H9 (cell line): Measurements from ENCODE around the gene IPO11. TPM values are rescaled to one million over a fixed set of nuclear protein-coding genes. Genes with fewer than 3 reads are reported as not detected.

ENCODE experiments used
- DNase-seq: peaks from one replicate; pipeline ENCODE4 v3.0.0-alpha.2; 2017
- H2AFZ ChIP-seq: one replicate; pipeline ENCODE4 v1.6.1; 2013; ENCODE audit warnings: mild to moderate bottlenecking, low read length, control low read depth, moderate library complexity
- H2AK5ac ChIP-seq: 2 replicates; pipeline ENCODE4 v1.6.1; 2013; ENCODE audit warnings: low read length, control low read depth, mixed read lengths; ENCODE audit not compliant: insufficient read length
- H2BK120ac ChIP-seq: one replicate; pipeline ENCODE4 v1.6.1; 2013; ENCODE audit warnings: low read depth, mild to moderate bottlenecking, low read length, control low read depth, inconsistent platforms; ENCODE audit not compliant: poor library complexity, severe bottlenecking
- H2BK12ac ChIP-seq: 2 replicates; pipeline ENCODE4 v1.6.1; 2013; ENCODE audit warnings: low read length, control low read depth, mixed read lengths, low read depth; ENCODE audit not compliant: insufficient read length
- H2BK15ac ChIP-seq: 2 replicates; pipeline ENCODE4 v1.6.1; 2013; ENCODE audit warnings: low read depth, low read length, control low read depth
- H2BK20ac ChIP-seq: one replicate; pipeline ENCODE4 v1.6.1; 2013; ENCODE audit warnings: low read depth, mild to moderate bottlenecking, low read length, control low read depth, inconsistent platforms; ENCODE audit not compliant: poor library complexity, severe bottlenecking
- H2BK5ac ChIP-seq: 2 replicates; pipeline ENCODE4 v1.6.1; 2013; ENCODE audit warnings: low read length, control low read depth, mixed read lengths; ENCODE audit not compliant: insufficient read length
- H3K14ac ChIP-seq: 2 replicates; pipeline ENCODE4 v1.6.1; 2013; ENCODE audit warnings: low read length, control low read depth; ENCODE audit not compliant: insufficient read depth
- H3K18ac ChIP-seq: 2 replicates; pipeline ENCODE4 v1.6.1; 2013; ENCODE audit warnings: low read depth, mild to moderate bottlenecking, mixed read lengths, low read length, control low read depth; ENCODE audit not compliant: insufficient read length
- H3K23ac ChIP-seq: 2 replicates; pipeline ENCODE4 v1.6.1; 2013; ENCODE audit warnings: low read length, control low read depth, mixed read lengths, low read depth; ENCODE audit not compliant: insufficient read length
- H3K23me2 ChIP-seq: 2 replicates; pipeline ENCODE4 v1.6.1; 2013; ENCODE audit warnings: low read depth, mild to moderate bottlenecking, mixed read lengths, low read length, control low read depth; ENCODE audit not compliant: insufficient read length, poor library complexity, severe bottlenecking
- H3K27ac ChIP-seq: 2 replicates; pipeline ENCODE4 v1.5.1; 2013; ENCODE audit warnings: low read length, control low read depth, mixed read lengths, low read depth; ENCODE audit not compliant: insufficient read length
- H3K27me3 ChIP-seq: 2 replicates; pipeline ENCODE4 v1.6.1; 2013; ENCODE audit warnings: low read length, control low read depth, inconsistent platforms; ENCODE audit not compliant: insufficient read depth
- H3K4ac ChIP-seq: 2 replicates; pipeline ENCODE4 v1.6.1; 2013; ENCODE audit warnings: low read depth, mild to moderate bottlenecking, control low read depth, inconsistent platforms, low read length, moderate library complexity
- H3K4me1 ChIP-seq: 2 replicates; pipeline ENCODE4 v1.6.1; 2013; ENCODE audit warnings: low read length, control low read depth, inconsistent platforms; ENCODE audit not compliant: insufficient read depth
- H3K4me2 ChIP-seq: 2 replicates; pipeline ENCODE4 v1.6.1; 2013; ENCODE audit warnings: low read length, control low read depth, mixed read lengths; ENCODE audit not compliant: insufficient read length, insufficient read depth
- H3K56ac ChIP-seq: 2 replicates; pipeline ENCODE4 v1.6.1; 2013; ENCODE audit warnings: low read depth, mild to moderate bottlenecking, mixed read lengths, low read length, control low read depth; ENCODE audit not compliant: insufficient read length
- H3K79me1 ChIP-seq: 2 replicates; pipeline ENCODE4 v1.6.1; 2013; ENCODE audit warnings: low read depth, mild to moderate bottlenecking, moderate library complexity, low read length, control low read depth, inconsistent platforms; ENCODE audit not compliant: insufficient read depth, poor library complexity, severe bottlenecking
- H3K79me2 ChIP-seq: 2 replicates; pipeline ENCODE4 v1.6.1; 2013; ENCODE audit warnings: low read length, control low read depth, inconsistent platforms; ENCODE audit not compliant: insufficient read depth
- H3K9ac ChIP-seq: 2 replicates; pipeline ENCODE4 v1.6.1; 2013; ENCODE audit warnings: low read length, control low read depth, mixed read lengths; ENCODE audit not compliant: insufficient read length; ENCODE audit errors: extremely low read depth
- H3K9me3 ChIP-seq: one replicate; pipeline ENCODE4 v1.6.1; 2013; ENCODE audit warnings: low read depth, low read length, inconsistent platforms; ENCODE audit not compliant: control insufficient read depth
- H3T11ph ChIP-seq: one replicate; pipeline ENCODE4 v1.6.1; 2013; ENCODE audit warnings: mild to moderate bottlenecking, low read length, control low read depth, inconsistent platforms
- H4K20me1 ChIP-seq: one replicate; pipeline ENCODE4 v1.6.1; 2013; ENCODE audit not compliant: control insufficient read depth, insufficient read length, insufficient read depth
- H4K5ac ChIP-seq: 2 replicates; pipeline ENCODE4 v1.6.1; 2013; ENCODE audit warnings: low read depth, mild to moderate bottlenecking, mixed read lengths, low read length, control low read depth; ENCODE audit not compliant: insufficient read length
- H4K8ac ChIP-seq: replicated peaks from 2 replicates; pipeline ENCODE4 v1.6.1; 2013; ENCODE audit warnings: low read length, control low read depth, mixed read lengths, low read depth; ENCODE audit not compliant: insufficient read length
- H4K91ac ChIP-seq: 2 replicates; pipeline ENCODE4 v1.6.1; 2013; ENCODE audit warnings: low read depth, mild to moderate bottlenecking, moderate library complexity, mixed read lengths, low read length, control low read depth; ENCODE audit not compliant: insufficient read length
- H3K27ac Mint-ChIP-seq, 3 experiments: 2 replicates in 2 of 3; 3 replicates in 1 of 3; pipeline ENCODE4 v1.8.0; 2020 to 2021; ENCODE audit warnings: mixed read lengths in 3 of 3, mild to moderate bottlenecking in 1 of 3, moderate library complexity in 1 of 3
- H3K27me3 Mint-ChIP-seq: 2 replicates; pipeline ENCODE4 v1.8.0; 2021; ENCODE audit warnings: low read depth, mild to moderate bottlenecking, moderate library complexity, mixed read lengths
- H3K36me3 Mint-ChIP-seq, 3 experiments: 2 replicates in 2 of 3; 3 replicates in 1 of 3; pipeline ENCODE4 v1.8.0; 2020 to 2021; ENCODE audit warnings: low read depth in 3 of 3, mixed read lengths in 3 of 3; ENCODE audit not compliant: insufficient read depth in 1 of 3
- H3K4me1 Mint-ChIP-seq, 2 experiments: 2 replicates each; pipeline ENCODE4 v1.8.0; 2020; ENCODE audit warnings: mixed read lengths in 2 of 2
- H3K4me3 Mint-ChIP-seq, 2 experiments: 2 replicates in 1 of 2; 3 replicates in 1 of 2; pipeline ENCODE4 v1.8.0; 2020 to 2021; ENCODE audit warnings: mild to moderate bottlenecking in 2 of 2, mixed read lengths in 2 of 2, moderate library complexity in 1 of 2
- H3K9me3 Mint-ChIP-seq, 2 experiments: 2 replicates in 1 of 2; 3 replicates in 1 of 2; pipeline ENCODE4 v1.8.0; 2020; ENCODE audit warnings: mild to moderate bottlenecking in 2 of 2, mixed read lengths in 2 of 2, moderate library complexity in 1 of 2
- WGBS: extraction: QIAGEN DNeasy Blood & Tissue Kit; methylation state at CpG from one replicate; pipeline ENCODE4 v1.1.7; 2013; ENCODE audit warnings: missing lambda C conversion rate, low lambda C conversion rate, mixed read lengths; ENCODE audit not compliant: insufficient read length; ENCODE audit errors: extremely low coverage; 5-methylcytosine and 5-hydroxymethylcytosine counted together
- total RNA-seq: library from RNA; stranded (reverse); gene quantifications from 2 replicates; pipeline ENCODE4 v1.2.1, GENCODE V29; 2021
- TF ChIP-seq, protein P1 (sequence below): fragments of 200-600 bp; sonication (generic); conservative IDR thresholded peaks from 3 replicates; pipeline ENCODE4 v1.8.0; 2021; ENCODE audit warnings: antibody characterized with exemption, mild to moderate bottlenecking

The IPO11 gene
- total RNA-seq, 1 experiment from 2014 or later: 63.0 TPM

DNA sequence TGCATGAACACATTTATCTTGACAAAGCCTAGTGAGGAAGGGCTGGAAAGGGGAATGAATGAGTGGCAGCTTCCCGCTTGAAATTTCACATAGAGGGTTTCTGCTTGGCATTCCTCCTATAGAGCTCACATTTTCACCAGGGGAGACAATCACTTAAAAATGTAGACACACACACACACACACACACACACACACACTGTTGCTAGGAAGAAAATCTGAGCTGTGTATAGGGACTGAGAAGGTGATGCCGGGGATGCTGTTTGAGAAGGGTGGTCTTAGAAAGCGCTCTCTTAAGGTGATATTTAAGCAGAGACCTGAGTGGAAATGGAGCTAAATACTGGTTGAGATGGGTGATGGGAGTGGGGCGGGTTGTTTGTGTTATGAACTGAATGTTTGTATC is 236.5 kb downstream of the IPO11 start:
- H2BK5ac ChIP-seq: no peak overlapping the region
- peak overlapping the region in 1 of 3 experiments; percentile 78; a peak in 1 of 7 replicates for H3K27ac Mint-ChIP-seq
- H2AK5ac ChIP-seq: no peak overlapping the region
- no peaks in the 10 kb centered on the region for H3K27me3 Mint-ChIP-seq
- TF ChIP-seq, protein P1, sequence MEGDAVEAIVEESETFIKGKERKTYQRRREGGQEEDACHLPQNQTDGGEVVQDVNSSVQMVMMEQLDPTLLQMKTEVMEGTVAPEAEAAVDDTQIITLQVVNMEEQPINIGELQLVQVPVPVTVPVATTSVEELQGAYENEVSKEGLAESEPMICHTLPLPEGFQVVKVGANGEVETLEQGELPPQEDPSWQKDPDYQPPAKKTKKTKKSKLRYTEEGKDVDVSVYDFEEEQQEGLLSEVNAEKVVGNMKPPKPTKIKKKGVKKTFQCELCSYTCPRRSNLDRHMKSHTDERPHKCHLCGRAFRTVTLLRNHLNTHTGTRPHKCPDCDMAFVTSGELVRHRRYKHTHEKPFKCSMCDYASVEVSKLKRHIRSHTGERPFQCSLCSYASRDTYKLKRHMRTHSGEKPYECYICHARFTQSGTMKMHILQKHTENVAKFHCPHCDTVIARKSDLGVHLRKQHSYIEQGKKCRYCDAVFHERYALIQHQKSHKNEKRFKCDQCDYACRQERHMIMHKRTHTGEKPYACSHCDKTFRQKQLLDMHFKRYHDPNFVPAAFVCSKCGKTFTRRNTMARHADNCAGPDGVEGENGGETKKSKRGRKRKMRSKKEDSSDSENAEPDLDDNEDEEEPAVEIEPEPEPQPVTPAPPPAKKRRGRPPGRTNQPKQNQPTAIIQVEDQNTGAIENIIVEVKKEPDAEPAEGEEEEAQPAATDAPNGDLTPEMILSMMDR: no peak
- H2BK120ac ChIP-seq: no peak overlapping the region
- H3K4me2 ChIP-seq: no peak overlapping the region
- no peak overlapping the region for H3K56ac ChIP-seq
- H2AFZ ChIP-seq: no peak overlapping the region
- 0 out of 5 replicates have a peak, but pooled peaks cover 0 to 2% of the 10 kb centered on the region in 2 experiments for H3K9me3 Mint-ChIP-seq
- H3K4me1 Mint-ChIP-seq: peaks cover 12 to 13% of the 10 kb centered on the region in 2 experiments
- no peaks in the 10 kb centered on the region for H3K23me2 ChIP-seq
- no peak overlapping the region for H3K14ac ChIP-seq
- no peak overlapping the region for H3K27ac ChIP-seq
- no peaks in the 10 kb centered on the region for H3K79me1 ChIP-seq
- no peaks in the 10 kb centered on the region for H3K9me3 ChIP-seq
- WGBS: no CpG with 5 or more reads among the region's 4 CpGs
- H3K9ac ChIP-seq: no peak overlapping the region
- no peak overlapping the region for H2BK12ac ChIP-seq
- H3K18ac ChIP-seq: no peak overlapping the region
- H3T11ph ChIP-seq: no peak overlapping the region
- H2BK15ac ChIP-seq: no peak overlapping the region
- peaks cover 0 to 3% (median 0%) of the 10 kb centered on the region in 3 experiments; a peak in 2 of 7 replicates for H3K36me3 Mint-ChIP-seq
- no peaks in the 10 kb centered on the region for H3K79me2 ChIP-seq
- peaks cover 7% of the 10 kb centered on the region; the same call in 1 of the 2 replicates for H3K4me1 ChIP-seq
- no peaks in the 10 kb centered on the region for H4K20me1 ChIP-seq
- no peak overlapping the region for H3K4me3 Mint-ChIP-seq
- H3K27me3 ChIP-seq: no peaks in the 10 kb centered on the region
- no peak overlapping the region for H2BK20ac ChIP-seq
- no peak overlapping the region for H3K23ac ChIP-seq
- no peak overlapping the region for H4K8ac ChIP-seq
- H3K4ac ChIP-seq: no peak overlapping the region
- no peak overlapping the region for H4K91ac ChIP-seq
- no peak for DNase-seq
- no peak overlapping the region for H4K5ac ChIP-seq
